ENCODE data around the gene TEN1.

DNA sequence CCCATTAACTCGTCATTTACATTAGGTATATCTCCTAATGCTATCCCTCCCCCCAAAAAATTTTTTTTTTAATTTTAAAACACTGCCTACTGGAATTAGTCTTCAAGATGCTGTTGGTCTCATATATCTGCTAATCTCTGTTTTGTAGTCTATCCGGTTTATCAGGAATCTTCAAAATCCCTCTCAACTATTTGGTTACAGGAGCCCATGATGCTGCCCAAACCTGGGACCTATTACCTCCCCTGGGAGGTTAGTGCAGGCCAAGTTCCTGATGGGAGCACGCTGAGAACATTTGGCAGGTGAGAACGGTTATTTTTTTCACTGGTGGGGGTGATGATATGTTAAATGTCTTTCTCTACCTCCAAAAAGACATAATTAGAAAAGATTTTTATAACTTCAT is 6.9 kb downstream of the TEN1 start:
- TF ChIP-seq, protein P1, sequence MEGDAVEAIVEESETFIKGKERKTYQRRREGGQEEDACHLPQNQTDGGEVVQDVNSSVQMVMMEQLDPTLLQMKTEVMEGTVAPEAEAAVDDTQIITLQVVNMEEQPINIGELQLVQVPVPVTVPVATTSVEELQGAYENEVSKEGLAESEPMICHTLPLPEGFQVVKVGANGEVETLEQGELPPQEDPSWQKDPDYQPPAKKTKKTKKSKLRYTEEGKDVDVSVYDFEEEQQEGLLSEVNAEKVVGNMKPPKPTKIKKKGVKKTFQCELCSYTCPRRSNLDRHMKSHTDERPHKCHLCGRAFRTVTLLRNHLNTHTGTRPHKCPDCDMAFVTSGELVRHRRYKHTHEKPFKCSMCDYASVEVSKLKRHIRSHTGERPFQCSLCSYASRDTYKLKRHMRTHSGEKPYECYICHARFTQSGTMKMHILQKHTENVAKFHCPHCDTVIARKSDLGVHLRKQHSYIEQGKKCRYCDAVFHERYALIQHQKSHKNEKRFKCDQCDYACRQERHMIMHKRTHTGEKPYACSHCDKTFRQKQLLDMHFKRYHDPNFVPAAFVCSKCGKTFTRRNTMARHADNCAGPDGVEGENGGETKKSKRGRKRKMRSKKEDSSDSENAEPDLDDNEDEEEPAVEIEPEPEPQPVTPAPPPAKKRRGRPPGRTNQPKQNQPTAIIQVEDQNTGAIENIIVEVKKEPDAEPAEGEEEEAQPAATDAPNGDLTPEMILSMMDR (conservative IDR thresholded peaks at IDR 0.05; ENCODE audit: low read depth, low read length): no peak
- TF ChIP-seq POLR2A (IDR thresholded peaks at IDR 0.05; ENCODE audit: low read depth, low read length) (no peak), RFX5 (IDR thresholded peaks at IDR 0.05; ENCODE audit: low read depth, low read length) (no peak), BHLHE40 (IDR thresholded peaks at IDR 0.05; ENCODE audit: low read depth, low read length) (no peak), SMC3 (IDR thresholded peaks at IDR 0.05; ENCODE audit: low read depth, low read length) (no peak), MAFK (IDR thresholded peaks at IDR 0.05; ENCODE audit: low read depth, low read length) (no peak), MXI1 (IDR thresholded peaks at IDR 0.05; ENCODE audit: borderline replicate concordance, low read depth, low read length) (no peak), CEBPB (IDR thresholded peaks at IDR 0.05; ENCODE audit: low read depth, low read length) (no peak), RAD21 (IDR thresholded peaks at IDR 0.05; ENCODE audit: low read length) (no peak), FOS (IDR thresholded peaks at IDR 0.05; ENCODE audit: low read depth, low read length) (no peak), CHD1 (IDR thresholded peaks at IDR 0.05; ENCODE audit: low read depth, low read length) (no peak), RCOR1 (IDR thresholded peaks at IDR 0.05; ENCODE audit: insufficient replicate concordance, low read length) (no peak)
- TF ChIP-seq, protein P2, sequence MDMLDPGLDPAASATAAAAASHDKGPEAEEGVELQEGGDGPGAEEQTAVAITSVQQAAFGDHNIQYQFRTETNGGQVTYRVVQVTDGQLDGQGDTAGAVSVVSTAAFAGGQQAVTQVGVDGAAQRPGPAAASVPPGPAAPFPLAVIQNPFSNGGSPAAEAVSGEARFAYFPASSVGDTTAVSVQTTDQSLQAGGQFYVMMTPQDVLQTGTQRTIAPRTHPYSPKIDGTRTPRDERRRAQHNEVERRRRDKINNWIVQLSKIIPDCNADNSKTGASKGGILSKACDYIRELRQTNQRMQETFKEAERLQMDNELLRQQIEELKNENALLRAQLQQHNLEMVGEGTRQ (IDR thresholded peaks at IDR 0.05; ENCODE audit: low read depth, low read length): no peak
